8988T (cell line): Measurements from ENCODE around the gene SNRPD2.
"Not testable (repeated sequence)": the region's sequence is repeated elsewhere in the genome, so short reads cannot be mapped to it uniquely, and the experiment has no call there.

Experiments
- DNase-seq: peaks from one replicate; pipeline ENCODE4 v3.0.0; 2011

Gene SNRPD2

GRCh38 chr19:45691516-45692186 is at the start of gene SNRPD2:
TSS of gene SNRPD2 (minus strand) at chr19:45691953. CDS start at chr19:45691888, 65 bp downstream.
- DNase-seq = peak; percentile 61

- DNase-seq = no peak
Measured at GRCh38 chr19:45739498-45740439, 48.0 kb upstream of the SNRPD2 start.

GRCh38 chr19:45733160-45733810 is 41.5 kb upstream of the SNRPD2 start, which contains the start of gene MEIOSIN:
TSS of gene MEIOSIN (plus strand) at chr19:45733439. CDS start at chr19:45735377, 1,938 bp downstream.
- no peak for DNase-seq

GRCh38 chr19:45730368-45731288 is 38.9 kb upstream of the SNRPD2 start, which contains the start of gene FBXO46:
TSS of gene FBXO46 (minus strand) at chr19:45730896. CDS start at chr19:45713495, 17,401 bp downstream.
- peak; percentile 76 for DNase-seq

GRCh38 chr19:45729800-45730290 is 38.1 kb upstream of the SNRPD2 start:
- DNase-seq = no peak

- DNase-seq = not testable (repeated sequence)
Measured at GRCh38 chr19:45728683-45729082, 36.9 kb upstream of the SNRPD2 start.

GRCh38 chr19:45720065-45720464 is 28.3 kb upstream of the SNRPD2 start:
- not testable (repeated sequence) for DNase-seq

GRCh38 chr19:45717983-45718650 is 26.4 kb upstream of the SNRPD2 start:
- no peak for DNase-seq

- peak; percentile 91 for DNase-seq
Measured at GRCh38 chr19:45717131-45717982, 25.6 kb upstream of the SNRPD2 start.

- no peak for DNase-seq
Measured at GRCh38 chr19:45716359-45717130, 24.8 kb upstream of the SNRPD2 start.

- no peak for DNase-seq
Measured at GRCh38 chr19:45715139-45715538, 23.4 kb upstream of the SNRPD2 start.

- no peak for DNase-seq
Measured at GRCh38 chr19:45713141-45713540, 21.4 kb upstream of the SNRPD2 start.

- DNase-seq = no peak
Measured at GRCh38 chr19:45712699-45713067, 20.9 kb upstream of the SNRPD2 start.

- DNase-seq = no peak
Measured at GRCh38 chr19:45711851-45712698, 20.3 kb upstream of the SNRPD2 start.

- no peak for DNase-seq
Measured at GRCh38 chr19:45710356-45711130, 18.8 kb upstream of the SNRPD2 start.

GRCh38 chr19:45705710-45706415 is 14.1 kb upstream of the SNRPD2 start:
- no peak for DNase-seq

GRCh38 chr19:45705115-45705514 is 13.4 kb upstream of the SNRPD2 start:
- no peak for DNase-seq
